Neural cell (in vitro differentiated cells): Measurements from ENCODE around the gene DSCAM. TPM values are rescaled to one million over a fixed set of nuclear protein-coding genes. Genes with fewer than 3 reads are reported as not detected.

Experiments used
- H2AFZ ChIP-seq: fragments of 200-600, 300-800 bp; sonication (generic), shearing (Covaris generic); 2 replicates; pipeline ENCODE4 v1.6.0; 2014; ENCODE audit warnings: low read depth, mild to moderate bottlenecking, antibody characterized with exemption, low read length, moderate library complexity
- H3F3A ChIP-seq: fragments of 200-600 bp; shearing (Covaris generic); 2 replicates; pipeline ENCODE4 v1.6.1; 2016; ENCODE audit warnings: mild to moderate bottlenecking, moderate library complexity, mixed read lengths, antibody characterized with exemption, low read length; ENCODE audit not compliant: insufficient read depth, poor library complexity, severe bottlenecking
- H3K27ac ChIP-seq: fragments of 200-600, 300-800 bp; sonication (generic), shearing (Covaris generic); 2 replicates; pipeline ENCODE4 v1.5.1; 2014; ENCODE audit warnings: mild to moderate bottlenecking, low read length, moderate library complexity
- H3K27me3 ChIP-seq: fragments of 300-800, 200-600 bp; sonication (generic), shearing (Covaris generic); 2 replicates; pipeline ENCODE4 v1.6.0; 2014; ENCODE audit warnings: mild to moderate bottlenecking, low read depth, low read length, moderate library complexity; ENCODE audit not compliant: insufficient read depth
- H3K36me3 ChIP-seq: fragments of 300-800, 200-600 bp; sonication (generic), shearing (Covaris generic); 2 replicates; pipeline ENCODE4 v1.5.1; 2014; ENCODE audit warnings: mild to moderate bottlenecking, antibody characterized with exemption, low read length, moderate library complexity; ENCODE audit not compliant: insufficient read depth
- H3K4me2 ChIP-seq: fragments of 300-800, 200-600 bp; sonication (generic), shearing (Covaris generic); 2 replicates; pipeline ENCODE4 v1.6.0; 2014; ENCODE audit warnings: mild to moderate bottlenecking, low read length
- H3K4me3 ChIP-seq: fragments of 300-800, 200-600 bp; sonication (generic), shearing (Covaris generic); 2 replicates; pipeline ENCODE4 v1.5.1; 2014; ENCODE audit warnings: mild to moderate bottlenecking, low read length, moderate library complexity
- H3K79me2 ChIP-seq: fragments of 200-600 bp; shearing (Covaris generic); replicated peaks from 2 replicates; pipeline ENCODE4 v1.6.0; 2014; ENCODE audit warnings: mild to moderate bottlenecking, low read length, moderate library complexity; ENCODE audit not compliant: insufficient read depth
- H3K9ac ChIP-seq: fragments of 300-800, 200-600 bp; sonication (generic), shearing (Covaris generic); 2 replicates; pipeline ENCODE4 v1.6.1; 2016; ENCODE audit warnings: mild to moderate bottlenecking, low read length, mixed read lengths
- H3K9me2 ChIP-seq: fragments of 200-600 bp; shearing (Covaris generic); 2 replicates; pipeline ENCODE4 v1.6.1; 2016; ENCODE audit warnings: mild to moderate bottlenecking, low read length, mixed read lengths; ENCODE audit not compliant: insufficient read depth
- H3K9me3 ChIP-seq: fragments of 200-600, 300-800 bp; sonication (generic), shearing (Covaris generic); 2 replicates; pipeline ENCODE4 v1.6.1; 2016; ENCODE audit warnings: mild to moderate bottlenecking, mixed run types, low read length, moderate library complexity, mixed read lengths
- H4K20me1 ChIP-seq: fragments of 200-600 bp; shearing (Covaris generic); 2 replicates; pipeline ENCODE4 v1.6.1; 2016; ENCODE audit warnings: mild to moderate bottlenecking, mixed run types; ENCODE audit not compliant: insufficient read depth
- EP300 ChIP-seq: fragments of 450-650 bp; conservative IDR thresholded peaks from 2 replicates; pipeline ENCODE4 v1.6.1; 2014; ENCODE audit warnings: antibody characterized with exemption, mild to moderate bottlenecking, moderate library complexity; ENCODE audit not compliant: poor library complexity, severe bottlenecking
- EZH2 ChIP-seq: fragments of 200-600, 300-800 bp; shearing (Covaris generic), sonication (generic); IDR thresholded peaks from 2 replicates; pipeline ENCODE4 v1.6.1; 2014; ENCODE audit warnings: antibody characterized with exemption, low read length, borderline replicate concordance, mild to moderate bottlenecking; ENCODE audit not compliant: insufficient read depth, poor library complexity, severe bottlenecking
- MXI1 ChIP-seq: fragments of 450-650 bp; conservative IDR thresholded peaks from 2 replicates; pipeline ENCODE4 v1.6.1; 2014; ENCODE audit warnings: antibody characterized with exemption, mild to moderate bottlenecking; ENCODE audit not compliant: poor library complexity, severe bottlenecking
- POLR2AphosphoS5 ChIP-seq: IDR thresholded peaks from 2 replicates; pipeline ENCODE4 v1.6.1; 2012
- RAD21 ChIP-seq: fragments of 450-650 bp; conservative IDR thresholded peaks from 2 replicates; pipeline ENCODE4 v1.6.1; 2014; ENCODE audit warnings: antibody characterized with exemption, mild to moderate bottlenecking, moderate library complexity
- SMC3 ChIP-seq: fragments of 450-650 bp; conservative IDR thresholded peaks from 2 replicates; pipeline ENCODE4 v1.6.1; 2014; ENCODE audit warnings: antibody characterized with exemption, mild to moderate bottlenecking, moderate library complexity; ENCODE audit not compliant: poor library complexity
- TAF1 ChIP-seq: IDR thresholded peaks from 2 replicates; pipeline ENCODE4 v1.6.1; 2012; ENCODE audit warnings: low read depth
- polyA plus RNA-seq: library from polyadenylated mRNA; depleted of rRNA; stranded (reverse); fragments of >200 nt; gene quantifications from 2 replicates; pipeline ENCODE4 v1.2.3, GENCODE V29; 2014
- TF ChIP-seq, protein P1 (sequence below): IDR thresholded peaks from 2 replicates; pipeline ENCODE4 v1.6.1; 2012; ENCODE audit warnings: borderline replicate concordance
- TF ChIP-seq, protein P2 (sequence below): fragments of 450-650 bp; IDR thresholded peaks from 2 replicates; pipeline ENCODE4 v1.5.1; 2014; ENCODE audit warnings: antibody characterized with exemption, mild to moderate bottlenecking, moderate library complexity; ENCODE audit not compliant: poor library complexity, severe bottlenecking

DSCAM gene
- polyA plus RNA-seq, 1 donor from 2014 or later, result 5.3 TPM

DNA sequence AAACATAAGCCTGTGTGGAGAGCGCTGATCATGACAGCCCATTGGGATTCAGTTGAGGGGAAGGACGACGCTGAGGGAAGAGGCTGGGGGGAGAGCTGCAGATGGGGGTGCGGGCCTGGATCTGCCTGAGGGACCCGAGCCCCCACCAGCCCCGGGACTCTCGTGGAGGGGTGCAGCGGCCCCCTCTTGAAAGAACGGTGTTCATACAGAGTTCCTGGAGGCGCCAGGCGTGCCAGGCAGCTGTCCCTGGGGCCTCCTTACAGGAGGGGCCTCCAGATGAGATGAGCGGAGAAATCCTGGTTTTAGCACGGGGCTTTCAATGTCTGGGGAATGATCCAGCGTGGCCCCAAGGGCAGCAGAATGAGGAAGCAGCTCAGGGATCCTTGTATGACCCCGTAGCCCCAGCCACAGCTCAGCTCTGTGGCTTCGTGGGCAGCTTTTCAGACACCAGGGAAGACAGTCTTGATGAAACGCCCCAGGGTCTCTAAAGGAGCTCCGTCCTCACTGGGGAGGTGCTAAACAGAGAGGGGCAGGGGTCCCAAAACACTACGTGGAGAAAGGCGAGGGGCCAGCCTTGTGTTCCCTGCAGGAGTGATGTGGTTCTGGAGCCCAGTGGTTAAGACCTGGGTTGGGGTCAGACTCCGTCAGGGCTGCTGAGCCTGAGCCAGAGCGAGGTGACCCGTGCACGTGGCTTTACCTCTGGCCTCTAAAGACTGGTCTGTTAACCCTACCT is 7.2 kb upstream of the DSCAM start:
- H4K20me1 ChIP-seq, result no peaks in the 10 kb centered on the region
- no peak overlapping the region for H3K27ac ChIP-seq
- H3F3A ChIP-seq, result no peaks in the 10 kb centered on the region
- no peaks in the 10 kb centered on the region for H3K9me2 ChIP-seq
- no peak overlapping the region for H3K4me2 ChIP-seq
- TF ChIP-seq, protein P1, sequence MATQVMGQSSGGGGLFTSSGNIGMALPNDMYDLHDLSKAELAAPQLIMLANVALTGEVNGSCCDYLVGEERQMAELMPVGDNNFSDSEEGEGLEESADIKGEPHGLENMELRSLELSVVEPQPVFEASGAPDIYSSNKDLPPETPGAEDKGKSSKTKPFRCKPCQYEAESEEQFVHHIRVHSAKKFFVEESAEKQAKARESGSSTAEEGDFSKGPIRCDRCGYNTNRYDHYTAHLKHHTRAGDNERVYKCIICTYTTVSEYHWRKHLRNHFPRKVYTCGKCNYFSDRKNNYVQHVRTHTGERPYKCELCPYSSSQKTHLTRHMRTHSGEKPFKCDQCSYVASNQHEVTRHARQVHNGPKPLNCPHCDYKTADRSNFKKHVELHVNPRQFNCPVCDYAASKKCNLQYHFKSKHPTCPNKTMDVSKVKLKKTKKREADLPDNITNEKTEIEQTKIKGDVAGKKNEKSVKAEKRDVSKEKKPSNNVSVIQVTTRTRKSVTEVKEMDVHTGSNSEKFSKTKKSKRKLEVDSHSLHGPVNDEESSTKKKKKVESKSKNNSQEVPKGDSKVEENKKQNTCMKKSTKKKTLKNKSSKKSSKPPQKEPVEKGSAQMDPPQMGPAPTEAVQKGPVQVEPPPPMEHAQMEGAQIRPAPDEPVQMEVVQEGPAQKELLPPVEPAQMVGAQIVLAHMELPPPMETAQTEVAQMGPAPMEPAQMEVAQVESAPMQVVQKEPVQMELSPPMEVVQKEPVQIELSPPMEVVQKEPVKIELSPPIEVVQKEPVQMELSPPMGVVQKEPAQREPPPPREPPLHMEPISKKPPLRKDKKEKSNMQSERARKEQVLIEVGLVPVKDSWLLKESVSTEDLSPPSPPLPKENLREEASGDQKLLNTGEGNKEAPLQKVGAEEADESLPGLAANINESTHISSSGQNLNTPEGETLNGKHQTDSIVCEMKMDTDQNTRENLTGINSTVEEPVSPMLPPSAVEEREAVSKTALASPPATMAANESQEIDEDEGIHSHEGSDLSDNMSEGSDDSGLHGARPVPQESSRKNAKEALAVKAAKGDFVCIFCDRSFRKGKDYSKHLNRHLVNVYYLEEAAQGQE, result no peak
- no peak for TF ChIP-seq RAD21
- no peak overlapping the region for H3K4me3 ChIP-seq
- no peaks in the 10 kb centered on the region for H3K36me3 ChIP-seq
- H3K9ac ChIP-seq, result no peak overlapping the region
- no peaks in the 10 kb centered on the region for H3K79me2 ChIP-seq
- H2AFZ ChIP-seq, result no peak overlapping the region
- no peaks in the 10 kb centered on the region for H3K27me3 ChIP-seq
- no peaks in the 10 kb centered on the region for H3K9me3 ChIP-seq

GRCh38 chr21:40852563-40852962 is 5.6 kb upstream of the DSCAM start:
- H3K9me3 ChIP-seq, result no peaks in the 10 kb centered on the region
- no peaks in the 10 kb centered on the region for H3K36me3 ChIP-seq
- H3K27me3 ChIP-seq, result peaks cover 5% of the 10 kb centered on the region
- TF ChIP-seq, protein P1, result no peak
- TF ChIP-seq MXI1 (no peak), POLR2AphosphoS5 (no peak), EZH2 (no peak), SMC3 (no peak), EP300 (no peak), RAD21 (no peak), TAF1 (no peak)
- TF ChIP-seq, protein P2, sequence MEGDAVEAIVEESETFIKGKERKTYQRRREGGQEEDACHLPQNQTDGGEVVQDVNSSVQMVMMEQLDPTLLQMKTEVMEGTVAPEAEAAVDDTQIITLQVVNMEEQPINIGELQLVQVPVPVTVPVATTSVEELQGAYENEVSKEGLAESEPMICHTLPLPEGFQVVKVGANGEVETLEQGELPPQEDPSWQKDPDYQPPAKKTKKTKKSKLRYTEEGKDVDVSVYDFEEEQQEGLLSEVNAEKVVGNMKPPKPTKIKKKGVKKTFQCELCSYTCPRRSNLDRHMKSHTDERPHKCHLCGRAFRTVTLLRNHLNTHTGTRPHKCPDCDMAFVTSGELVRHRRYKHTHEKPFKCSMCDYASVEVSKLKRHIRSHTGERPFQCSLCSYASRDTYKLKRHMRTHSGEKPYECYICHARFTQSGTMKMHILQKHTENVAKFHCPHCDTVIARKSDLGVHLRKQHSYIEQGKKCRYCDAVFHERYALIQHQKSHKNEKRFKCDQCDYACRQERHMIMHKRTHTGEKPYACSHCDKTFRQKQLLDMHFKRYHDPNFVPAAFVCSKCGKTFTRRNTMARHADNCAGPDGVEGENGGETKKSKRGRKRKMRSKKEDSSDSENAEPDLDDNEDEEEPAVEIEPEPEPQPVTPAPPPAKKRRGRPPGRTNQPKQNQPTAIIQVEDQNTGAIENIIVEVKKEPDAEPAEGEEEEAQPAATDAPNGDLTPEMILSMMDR, result no peak
- H3K4me2 ChIP-seq, result no peak overlapping the region
- H3F3A ChIP-seq, result no peaks in the 10 kb centered on the region
- no peak overlapping the region for H3K9ac ChIP-seq
- no peaks in the 10 kb centered on the region for H4K20me1 ChIP-seq
- H3K79me2 ChIP-seq, result no peaks in the 10 kb centered on the region
- H3K4me3 ChIP-seq, result no peak overlapping the region
- no peak overlapping the region for H2AFZ ChIP-seq
- H3K27ac ChIP-seq, result no peak overlapping the region
- no peaks in the 10 kb centered on the region for H3K9me2 ChIP-seq
